GM19397 (cell line): ENCODE results near the gene BEND7.

Experiments used
- ATAC-seq: cut with Tn5 transposase; IDR thresholded peaks from one replicate; pipeline ENCODE4 v1.9.1; 2021; ENCODE audit warnings: mild to moderate bottlenecking, moderate library complexity; ENCODE audit not compliant: unreplicated experiment

BEND7 gene

GRCh38 chr10:13521026-13521425, 7.8 kb downstream of the BEND7 start:
- ATAC-seq: no peak

GRCh38 chr10:13520194-13520593, 8.6 kb downstream of the BEND7 start:
- no peak for ATAC-seq

- ATAC-seq: no peak
Measured at GRCh38 chr10:13518076-13518692, 10.6 kb downstream of the BEND7 start.

- ATAC-seq: no peak
Measured at GRCh38 chr10:13517675-13518074, 11.1 kb downstream of the BEND7 start.

- ATAC-seq: no peak
Measured at GRCh38 chr10:13516176-13516575, 12.6 kb downstream of the BEND7 start.

- ATAC-seq: no peak
Measured at GRCh38 chr10:13515467-13515866, 13.3 kb downstream of the BEND7 start.

- ATAC-seq: no peak
Measured at GRCh38 chr10:13514296-13514695, 14.5 kb downstream of the BEND7 start.

GRCh38 chr10:13512564-13512963, 16.2 kb downstream of the BEND7 start:
- ATAC-seq: no peak

GRCh38 chr10:13511409-13511808, 17.4 kb downstream of the BEND7 start:
- no peak for ATAC-seq

- no peak for ATAC-seq
Measured at GRCh38 chr10:13505052-13505680, 23.6 kb downstream of the BEND7 start.

- ATAC-seq: no peak
Measured at GRCh38 chr10:13503745-13504463, 24.9 kb downstream of the BEND7 start.

- no peak for ATAC-seq
Measured at GRCh38 chr10:13502380-13502779, 26.4 kb downstream of the BEND7 start.

- no peak for ATAC-seq
Measured at GRCh38 chr10:13500201-13500600, 28.6 kb downstream of the BEND7 start.

- no peak for ATAC-seq
Measured at GRCh38 chr10:13499150-13499549, 29.7 kb downstream of the BEND7 start.

GRCh38 chr10:13496931-13497330, 31.9 kb downstream of the BEND7 start:
- no peak for ATAC-seq

- no peak for ATAC-seq
Measured at GRCh38 chr10:13496164-13496563, 32.6 kb downstream of the BEND7 start.

- no peak for ATAC-seq
Measured at GRCh38 chr10:13492493-13493180, 36.2 kb downstream of the BEND7 start.

- ATAC-seq: no peak
Measured at GRCh38 chr10:13491747-13492360, 37.0 kb downstream of the BEND7 start.

- no peak for ATAC-seq
Measured at GRCh38 chr10:13490503-13490902, 38.3 kb downstream of the BEND7 start.

GRCh38 chr10:13489035-13489599, 39.7 kb downstream of the BEND7 start:
- ATAC-seq: no peak

GRCh38 chr10:13485623-13486022, 43.2 kb downstream of the BEND7 start:
- ATAC-seq: no peak
